ENCODE measurements around the gene OPCML.
A peak's percentile ranks its signal among the peaks of the same experiment; 100 is the strongest.

The OPCML gene

GRCh38 chr11:132658004-132658403, 874.3 kb downstream of the OPCML start:
- POLR2A ChIA-PET = no interaction called here
- CTCF ChIA-PET = no interaction called here
- no peak for TF ChIP-seq CTCF (IDR thresholded peaks at IDR 0.05; ENCODE audit: insufficient read depth, low read length, missing control alignments)
- DNase-seq (ENCODE audit: low read depth, low spot score) = no peak
- no peak overlapping the region for H3K4me3 ChIP-seq (ENCODE audit: low read depth, low read length)

GRCh38 chr11:132655187-132655855, 877.0 kb downstream of the OPCML start:
- CTCF ChIA-PET = interaction anchor here (1.5 kb wide), 1 partner anchor 11 kb away, joined by 3 read pairs; no protein-coding TSS in a partner anchor
- no peak overlapping the region for H3K4me3 ChIP-seq (ENCODE audit: low read depth, low read length)
- TF ChIP-seq CTCF (IDR thresholded peaks at IDR 0.05; ENCODE audit: insufficient read depth, low read length, missing control alignments) = no peak
- DNase-seq (ENCODE audit: low read depth, low spot score) = no peak
- POLR2A ChIA-PET = interaction anchor here (1.3 kb wide), 1 partner anchor 23 kb away, joined by 3 read pairs; no protein-coding TSS in a partner anchor

- no peak for DNase-seq (ENCODE audit: low read depth, low spot score)
- no peak for TF ChIP-seq CTCF (IDR thresholded peaks at IDR 0.05; ENCODE audit: insufficient read depth, low read length, missing control alignments)
- no peak overlapping the region for H3K4me3 ChIP-seq (ENCODE audit: low read depth, low read length)
- POLR2A ChIA-PET = no interaction called here
- CTCF ChIA-PET = interaction anchor here (1.1 to 2.8 kb wide), 3 partner anchors 10 to 288 kb away, joined by 3 to 10 read pairs (median 9); no protein-coding TSS in a partner anchor
These were observed 879.1 kb downstream of the OPCML start for GRCh38 chr11:132653237-132653636.

- no peak overlapping the region for H3K4me3 ChIP-seq (ENCODE audit: low read depth, low read length)
- ChIA-PET POLR2A (interaction anchor here (1.1 kb wide), 1 partner anchor 15 kb away, joined by 3 read pairs; no protein-coding TSS in a partner anchor), CTCF (interaction anchor here (1.2 to 2.8 kb wide), 2 partner anchors 12 to 290 kb away, joined by 3 to 10 read pairs; no protein-coding TSS in a partner anchor)
- DNase-seq (ENCODE audit: low read depth, low spot score) = no peak
- TF ChIP-seq CTCF (IDR thresholded peaks at IDR 0.05; ENCODE audit: insufficient read depth, low read length, missing control alignments) = no peak
These were observed 881.2 kb downstream of the OPCML start for GRCh38 chr11:132650969-132651720.

GRCh38 chr11:132649277-132649676, 883.0 kb downstream of the OPCML start:
- no peak for DNase-seq (ENCODE audit: low read depth, low spot score)
- ChIA-PET CTCF (no interaction called here), POLR2A (no interaction called here)
- TF ChIP-seq CTCF (IDR thresholded peaks at IDR 0.05; ENCODE audit: insufficient read depth, low read length, missing control alignments) = no peak
- H3K4me3 ChIP-seq (ENCODE audit: low read depth, low read length) = no peak overlapping the region

GRCh38 chr11:132648851-132649250, 883.5 kb downstream of the OPCML start:
- no peak overlapping the region for H3K4me3 ChIP-seq (ENCODE audit: low read depth, low read length)
- no peak for TF ChIP-seq CTCF (IDR thresholded peaks at IDR 0.05; ENCODE audit: insufficient read depth, low read length, missing control alignments)
- DNase-seq (ENCODE audit: low read depth, low spot score) = peak; percentile 31
- CTCF ChIA-PET = interaction anchor here (3.3 kb wide), 1 partner anchor 292 kb away, joined by 12 read pairs; no protein-coding TSS in a partner anchor
- POLR2A ChIA-PET = interaction anchor here (1.0 kb wide), 1 partner anchor 129 kb away, joined by 3 read pairs; no protein-coding TSS in a partner anchor
